HFFc6 (cell line): ENCODE measurements around the gene MRC2. TPM values are rescaled to one million over a fixed set of nuclear protein-coding genes. Genes with fewer than 3 reads are reported as not detected.

Experiments
- DNase-seq: peaks from one replicate; pipeline ENCODE4 v3.0.0-alpha.2; 2018
- H3K27ac Mint-ChIP-seq: 2 replicates; pipeline ENCODE4 v1.8.0; 2020; ENCODE audit warnings: mild to moderate bottlenecking, mixed read lengths
- H3K27me3 Mint-ChIP-seq: 2 replicates; pipeline ENCODE4 v1.8.0; 2021; ENCODE audit warnings: mild to moderate bottlenecking, moderate library complexity, mixed read lengths; ENCODE audit not compliant: insufficient read depth
- H3K36me3 Mint-ChIP-seq: 2 replicates; pipeline ENCODE4 v1.8.0; 2021; ENCODE audit warnings: low read depth, mixed read lengths
- H3K4me1 Mint-ChIP-seq: 2 replicates; pipeline ENCODE4 v1.8.0; 2020; ENCODE audit warnings: low read depth, mixed read lengths
- H3K4me3 Mint-ChIP-seq: 2 replicates; pipeline ENCODE4 v1.8.0; 2020; ENCODE audit warnings: mild to moderate bottlenecking, moderate library complexity, mixed read lengths
- H3K9me3 Mint-ChIP-seq: 2 replicates; pipeline ENCODE4 v1.8.0; 2020; ENCODE audit warnings: mild to moderate bottlenecking, mixed read lengths
- total RNA-seq, 6 experiments: library from RNA; stranded (reverse); fragmentation: NEBNext Ultra II Directional; extraction: Animal tissue kit (Norgen Biotek cat#: 25700); gene quantifications; 2 replicates in 1 of 6; 3 replicates in 5 of 6; pipeline ENCODE4 v1.2.3, GENCODE V29; 2021
- TF ChIP-seq, protein P1 (sequence below): fragments of 200-600 bp; sonication (generic); IDR thresholded peaks from 2 replicates; pipeline ENCODE4 v1.5.0; 2021; ENCODE audit warnings: antibody characterized with exemption, mild to moderate bottlenecking

MRC2 gene
- total RNA-seq, 6 experiments from 2014 or later: 255 to 313 (median 279) TPM

DNA sequence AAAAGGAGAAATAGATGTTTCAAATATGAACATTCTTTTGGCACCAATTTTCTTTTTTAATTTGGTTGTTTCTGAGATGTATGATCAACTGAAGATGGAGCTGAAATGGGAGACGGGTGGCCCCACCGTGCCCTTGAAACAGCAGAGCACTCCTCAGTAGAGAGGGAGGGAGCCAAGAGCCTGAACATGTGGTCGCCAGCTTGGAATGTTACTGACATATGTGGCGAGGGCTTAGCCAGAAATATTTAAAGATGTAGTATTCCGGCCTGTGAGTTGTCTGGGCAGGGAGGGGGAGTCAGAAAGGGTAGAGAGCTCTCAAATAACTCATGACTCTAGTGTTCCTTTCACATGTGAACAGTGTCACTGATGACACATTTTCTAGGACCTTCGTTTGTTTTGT lies 13.3 kb upstream of the MRC2 start:
- H3K9me3 Mint-ChIP-seq: no peaks in the 10 kb centered on the region
- H3K36me3 Mint-ChIP-seq: peaks cover 39% of the 10 kb centered on the region
- DNase-seq: peak; percentile 78
- TF ChIP-seq, protein P1, sequence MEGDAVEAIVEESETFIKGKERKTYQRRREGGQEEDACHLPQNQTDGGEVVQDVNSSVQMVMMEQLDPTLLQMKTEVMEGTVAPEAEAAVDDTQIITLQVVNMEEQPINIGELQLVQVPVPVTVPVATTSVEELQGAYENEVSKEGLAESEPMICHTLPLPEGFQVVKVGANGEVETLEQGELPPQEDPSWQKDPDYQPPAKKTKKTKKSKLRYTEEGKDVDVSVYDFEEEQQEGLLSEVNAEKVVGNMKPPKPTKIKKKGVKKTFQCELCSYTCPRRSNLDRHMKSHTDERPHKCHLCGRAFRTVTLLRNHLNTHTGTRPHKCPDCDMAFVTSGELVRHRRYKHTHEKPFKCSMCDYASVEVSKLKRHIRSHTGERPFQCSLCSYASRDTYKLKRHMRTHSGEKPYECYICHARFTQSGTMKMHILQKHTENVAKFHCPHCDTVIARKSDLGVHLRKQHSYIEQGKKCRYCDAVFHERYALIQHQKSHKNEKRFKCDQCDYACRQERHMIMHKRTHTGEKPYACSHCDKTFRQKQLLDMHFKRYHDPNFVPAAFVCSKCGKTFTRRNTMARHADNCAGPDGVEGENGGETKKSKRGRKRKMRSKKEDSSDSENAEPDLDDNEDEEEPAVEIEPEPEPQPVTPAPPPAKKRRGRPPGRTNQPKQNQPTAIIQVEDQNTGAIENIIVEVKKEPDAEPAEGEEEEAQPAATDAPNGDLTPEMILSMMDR: no peak
- peak overlapping the region; percentile 73 for H3K27ac Mint-ChIP-seq
- H3K27me3 Mint-ChIP-seq: peaks cover 4% of the 10 kb centered on the region
- peak overlapping the region; percentile 35; the same call in 1 of the 2 replicates for H3K4me3 Mint-ChIP-seq
- H3K4me1 Mint-ChIP-seq: peaks cover 50% of the 10 kb centered on the region

DNA sequence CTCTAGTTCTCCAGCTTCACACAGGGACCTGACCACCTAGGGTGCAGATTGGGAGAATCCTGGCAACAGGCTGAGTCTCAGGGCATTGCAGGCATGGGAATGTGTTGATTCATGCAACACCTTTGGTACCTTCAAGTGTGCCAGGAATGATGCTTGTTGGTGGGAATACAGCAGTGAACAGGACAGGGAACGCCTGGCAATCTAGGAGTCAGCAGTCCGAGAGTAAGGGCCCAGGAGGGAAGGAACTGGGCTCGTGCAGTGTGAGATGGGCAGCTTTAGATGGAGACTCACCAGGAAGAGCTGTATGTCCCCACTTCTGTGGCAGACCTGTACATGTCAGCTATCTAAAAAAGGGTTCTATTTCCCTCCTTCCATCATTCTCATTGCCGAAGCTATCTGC lies 12.0 kb upstream of the MRC2 start:
- Mint-ChIP-seq H3K4me1 (peaks cover 46% of the 10 kb centered on the region), H3K9me3 (no peaks in the 10 kb centered on the region), H3K27ac (peak overlapping the region; percentile 16; the same call in 1 of the 2 replicates), H3K27me3 (peaks cover 4% of the 10 kb centered on the region), H3K36me3 (peaks cover 29% of the 10 kb centered on the region), H3K4me3 (no peak overlapping the region)
- TF ChIP-seq, protein P1: no peak
- DNase-seq: no peak

GRCh38 chr17:62616993-62617893 lies 10.2 kb upstream of the MRC2 start:
- no peaks in the 10 kb centered on the region for H3K9me3 Mint-ChIP-seq
- TF ChIP-seq, protein P1: no peak
- H3K27ac Mint-ChIP-seq: peak overlapping the region; percentile 43; the same call in 1 of the 2 replicates
- H3K4me3 Mint-ChIP-seq: no peak overlapping the region; the same call in 1 of the 2 replicates
- DNase-seq: no peak
- peaks cover 43% of the 10 kb centered on the region for H3K4me1 Mint-ChIP-seq
- peaks cover 4% of the 10 kb centered on the region for H3K27me3 Mint-ChIP-seq
- H3K36me3 Mint-ChIP-seq: peaks cover 17% of the 10 kb centered on the region

GRCh38 chr17:62617894-62618472 lies 9.5 kb upstream of the MRC2 start:
- H3K9me3 Mint-ChIP-seq: no peaks in the 10 kb centered on the region
- H3K27me3 Mint-ChIP-seq: peaks cover 4% of the 10 kb centered on the region
- DNase-seq: no peak
- no peak overlapping the region; the same call in 1 of the 2 replicates for H3K4me3 Mint-ChIP-seq
- TF ChIP-seq, protein P1: no peak
- H3K27ac Mint-ChIP-seq: peak overlapping the region; percentile 43; the same call in 1 of the 2 replicates
- H3K36me3 Mint-ChIP-seq: peaks cover 17% of the 10 kb centered on the region
- H3K4me1 Mint-ChIP-seq: peaks cover 39% of the 10 kb centered on the region

GRCh38 chr17:62618647-62619416 lies 8.6 kb upstream of the MRC2 start:
- H3K9me3 Mint-ChIP-seq: no peaks in the 10 kb centered on the region
- no peak overlapping the region; the same call in 1 of the 2 replicates for H3K27ac Mint-ChIP-seq
- TF ChIP-seq, protein P1: no peak
- peaks cover 6% of the 10 kb centered on the region for H3K27me3 Mint-ChIP-seq
- no peak overlapping the region for H3K4me3 Mint-ChIP-seq
- peaks cover 14% of the 10 kb centered on the region for H3K36me3 Mint-ChIP-seq
- H3K4me1 Mint-ChIP-seq: peaks cover 30% of the 10 kb centered on the region
- DNase-seq: no peak
